Adrenal gland (tissue), 5 donors: ENCODE measurements around the gene ZNF785.
"Not testable (repeated sequence)": the region's sequence is repeated elsewhere in the genome, so short reads cannot be mapped to it uniquely, and the experiment has no call there.

Experiments
- CTCF ChIP-seq, 6 experiments: fragments of 450-650 bp in 4 of 6; fragments of 200-600 bp in 2 of 6; sonication (generic) in 1 of 6; IDR thresholded peaks; 1 replicate in 5 of 6; 2 replicates in 1 of 6; pipeline versions ENCODE4 v1.5.1 to v1.8.0; 2016 to 2021; ENCODE audit warnings: antibody characterized with exemption in 6 of 6, mild to moderate bottlenecking in 2 of 6, moderate library complexity in 1 of 6
- POLR2A ChIP-seq, 2 donors: fragments of 450-650 bp; IDR thresholded peaks; one replicate each; pipeline ENCODE4 v1.6.1; 2017; ENCODE audit warnings: antibody characterized with exemption in 2 of 2, mild to moderate bottlenecking in 2 of 2, moderate library complexity in 1 of 2
- donor health status: DM: no; HTN: no; CAD: no.

- TF ChIP-seq CTCF, POLR2A (IDR thresholded peaks at IDR 0.05): not testable (repeated sequence)
Observed at GRCh38 chr16:30589582-30589981, 4.1 kb upstream of the ZNF785 start.
